LoVo (cell line): ENCODE measurements around the gene GPR179.
"Not testable (repeated sequence)": the region's sequence is repeated elsewhere in the genome, so short reads cannot be mapped to it uniquely, and the experiment has no call there.

Experiments used
- DNase-seq: peaks from one replicate; pipeline ENCODE4 v3.0.0-alpha.2; 2016; ENCODE audit warnings: low spot score

The GPR179 gene

GRCh38 chr17:38324772-38325171 lies 19.0 kb downstream of the GPR179 start:
- no peak for DNase-seq

DNA sequence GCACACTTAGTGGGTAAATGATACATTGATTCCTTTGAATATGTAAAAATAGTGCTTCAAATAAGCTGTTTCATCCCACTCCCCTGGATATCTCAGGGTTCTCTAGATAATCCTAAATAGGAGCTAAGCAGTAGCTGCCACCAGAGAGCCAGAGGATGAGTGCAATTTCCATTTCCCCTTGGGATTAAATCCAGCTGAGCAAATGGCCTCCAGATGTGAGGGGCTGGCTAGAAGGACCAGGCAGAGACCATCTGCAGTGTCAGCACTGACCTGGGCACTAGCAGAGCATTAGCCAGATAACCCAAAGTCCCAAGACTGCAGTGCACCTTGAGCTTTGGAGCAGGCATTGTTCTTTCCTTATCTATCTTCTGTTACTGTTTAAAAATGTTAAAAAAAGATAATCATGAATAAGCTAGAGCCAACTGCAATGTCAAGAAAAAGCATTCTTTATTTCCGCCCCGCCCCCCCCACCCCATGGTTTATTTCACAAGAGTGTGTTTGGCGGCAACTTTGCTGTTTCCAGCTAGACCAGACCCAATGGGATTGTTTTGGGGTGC lies 19.5 kb downstream of the GPR179 start:
- no peak for DNase-seq

DNA sequence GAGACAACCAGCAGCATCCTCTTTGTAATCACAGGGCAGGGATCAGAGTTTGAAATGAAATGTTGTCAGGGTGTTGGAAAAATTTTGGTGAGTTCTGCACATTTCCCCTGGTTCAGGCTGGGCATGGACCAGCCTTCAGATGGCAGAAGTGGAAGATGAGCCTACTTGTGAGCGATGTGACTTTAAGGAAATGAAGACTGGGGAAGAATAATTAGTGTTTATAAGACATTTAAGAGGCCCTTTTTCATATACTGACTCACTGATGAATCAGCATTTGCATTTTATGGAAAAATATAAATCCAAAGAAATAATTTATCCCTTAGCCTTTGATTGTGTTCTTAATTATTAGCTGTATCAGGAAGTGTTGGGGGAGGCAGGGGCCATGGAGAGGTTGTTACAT lies 20.9 kb downstream of the GPR179 start:
- no peak for DNase-seq

DNA sequence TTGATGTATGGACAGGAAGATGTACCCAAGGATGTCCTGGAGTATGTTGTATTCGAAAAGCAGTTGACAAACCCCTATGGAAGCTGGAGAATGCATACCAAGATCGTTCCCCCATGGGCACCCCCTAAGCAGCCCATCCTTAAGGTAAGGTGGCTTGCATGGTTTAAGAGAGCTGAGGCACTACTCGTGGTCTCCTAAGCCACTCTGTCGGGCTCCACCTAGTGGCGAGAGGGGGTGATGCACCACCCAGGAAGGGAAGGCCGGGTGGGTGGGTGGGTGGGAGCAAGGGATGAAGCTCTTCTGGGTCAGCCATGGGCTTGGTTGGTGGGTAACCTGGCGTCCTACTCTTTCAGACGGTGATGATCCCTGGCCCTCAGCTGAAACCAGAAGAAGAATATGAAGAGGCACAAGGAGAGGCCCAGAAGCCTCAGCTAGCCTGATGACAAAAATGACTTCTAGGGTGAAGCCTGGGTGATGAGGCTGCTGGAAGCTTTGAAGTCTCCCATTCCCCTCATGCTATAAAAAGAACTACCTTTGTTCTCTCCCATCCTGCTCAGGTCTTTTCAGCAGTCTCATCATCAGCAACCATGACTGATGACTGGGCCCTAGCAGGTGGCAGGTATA lies 21.5 kb downstream of the GPR179 start:
- peak; percentile 39 for DNase-seq

DNA sequence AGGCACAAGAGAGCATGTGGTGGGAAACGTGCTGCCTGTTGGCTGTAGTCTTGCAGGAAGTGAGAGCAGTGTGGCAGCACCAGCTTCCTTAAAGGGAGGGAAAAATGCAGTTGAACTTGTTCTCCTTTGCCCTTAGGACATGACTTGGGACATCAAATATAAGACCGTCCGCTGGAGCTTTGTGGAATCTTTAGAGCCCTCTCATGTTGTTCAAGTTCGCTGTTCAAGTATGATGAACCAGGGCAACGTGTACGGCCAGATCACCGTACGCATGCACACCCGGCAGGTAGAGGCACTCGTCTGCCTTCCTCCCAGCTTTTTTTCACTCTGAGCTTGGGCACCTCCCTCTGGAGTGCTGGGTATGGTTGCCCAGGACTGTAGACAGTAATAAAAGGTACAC lies 23.3 kb downstream of the GPR179 start:
- DNase-seq, result no peak

GRCh38 chr17:38317081-38317480 lies 26.7 kb downstream of the GPR179 start:
- DNase-seq, result no peak

GRCh38 chr17:38315497-38315896 lies 28.3 kb downstream of the GPR179 start:
- DNase-seq, result no peak

DNA sequence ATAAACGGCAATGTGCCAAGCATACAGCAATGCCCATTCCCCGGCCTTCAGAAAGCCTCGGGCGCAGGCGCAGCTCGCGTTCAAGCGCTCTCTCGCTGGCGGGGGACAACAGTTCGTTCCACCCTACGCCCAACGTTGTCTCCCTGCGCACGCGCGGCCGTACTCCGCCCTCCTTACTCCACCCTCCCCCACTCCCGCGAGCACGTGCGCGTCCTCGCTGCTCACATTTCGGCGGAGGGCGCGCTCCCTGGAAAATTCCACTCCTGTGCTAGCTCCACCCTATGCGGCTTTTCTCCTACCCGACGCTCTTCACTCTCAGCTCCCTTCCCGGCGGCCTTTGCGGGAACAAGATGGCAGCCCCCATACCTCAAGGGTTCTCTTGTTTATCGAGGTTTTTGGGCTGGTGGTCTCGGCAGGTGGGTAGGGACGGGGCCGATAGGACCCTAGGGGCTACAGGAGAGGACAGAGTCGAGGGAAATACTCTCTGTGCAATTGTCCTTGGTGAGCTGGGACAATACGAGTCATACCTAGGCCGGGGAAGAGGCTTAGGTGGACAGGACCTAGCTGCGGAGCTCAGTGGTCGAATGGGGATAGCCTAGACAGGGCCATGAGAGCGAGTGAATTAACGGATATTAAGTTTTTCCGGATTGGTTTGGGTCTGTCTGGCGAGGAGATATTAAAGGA lies 46.8 kb downstream of the GPR179 start, which contains the start of gene MRPL45:
MRPL45 (plus strand) TSS at position 335 of the 684 bp plus-strand sequence; CDS start at position 351, 16 bp downstream.
- DNase-seq, result peak; percentile 94

- not testable (repeated sequence) for DNase-seq
Observed at GRCh38 chr17:38295602-38296365, 48.0 kb downstream of the GPR179 start.

- DNase-seq, result not testable (repeated sequence)
Observed at GRCh38 chr17:38289760-38290159, 54.0 kb downstream of the GPR179 start.

DNA sequence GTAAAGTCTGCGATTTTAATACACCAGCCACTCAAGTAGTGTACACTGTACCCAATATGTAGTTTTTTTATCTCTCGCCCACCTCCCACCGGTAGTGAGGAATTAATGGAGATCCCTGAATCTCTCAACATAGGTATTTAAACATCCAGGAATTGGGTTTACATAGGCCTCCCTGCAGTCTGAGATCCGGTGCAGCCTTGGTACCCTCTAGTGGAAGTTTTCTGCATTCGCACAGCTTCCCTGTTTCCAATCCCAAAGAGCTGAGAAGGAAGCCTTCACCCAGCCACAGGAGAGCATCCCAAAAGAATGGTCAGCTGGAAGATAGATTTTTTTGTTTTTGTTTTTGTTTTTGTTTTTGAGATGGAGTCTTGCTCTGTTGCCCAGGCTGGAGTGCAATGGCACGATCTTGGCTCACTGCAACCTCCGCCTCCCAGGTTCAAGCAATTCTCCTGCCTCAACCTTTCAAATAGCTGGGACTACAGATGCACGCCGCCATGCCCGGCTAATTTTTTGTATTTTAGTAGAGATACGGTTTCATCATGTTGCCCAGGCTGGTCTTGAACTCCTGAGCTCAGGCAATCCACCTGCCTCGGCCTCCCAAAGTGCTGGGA lies 55.4 kb downstream of the GPR179 start:
- not testable (repeated sequence) for DNase-seq

DNA sequence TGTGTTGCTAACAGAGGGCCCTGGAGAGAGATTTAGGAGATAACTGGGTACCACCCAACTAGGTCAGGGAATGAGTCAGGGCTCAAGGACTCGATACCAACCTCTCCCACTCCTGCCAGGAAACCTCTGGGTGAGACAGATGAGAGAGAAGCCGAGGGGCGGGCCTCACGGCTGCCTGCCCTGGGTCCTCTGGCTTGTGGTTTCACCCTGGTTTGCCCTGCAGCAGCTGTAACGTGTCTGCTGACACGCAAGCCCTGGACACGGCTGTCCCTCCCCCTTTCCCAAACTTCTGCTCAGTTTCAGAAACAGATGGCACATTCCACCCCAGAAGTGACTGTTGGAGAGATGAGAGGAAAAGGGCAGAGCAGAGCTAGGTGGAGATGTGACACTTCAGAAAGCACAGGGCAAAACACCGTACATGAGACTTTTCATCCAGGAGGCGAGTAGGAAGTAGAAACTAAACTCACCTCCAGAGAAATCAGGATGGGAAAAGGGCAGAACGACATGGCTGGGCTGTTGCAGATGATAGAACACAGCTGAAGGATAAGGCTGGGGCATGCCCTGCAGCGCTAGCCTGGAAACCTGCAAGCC lies 57.2 kb downstream of the GPR179 start:
- DNase-seq, result peak; percentile 16

GRCh38 chr17:38285994-38286393 lies 57.8 kb downstream of the GPR179 start:
- not testable (repeated sequence) for DNase-seq
